AG04449 (cell line): ENCODE data around the gene NLRC4.

Experiments
- CTCF ChIA-PET: fragments of 350-600 bp; formaldehyde crosslinking; extraction: SDS; loops from one replicate; lab custom pipeline; 2021; ENCODE audit warnings: antibody characterized with exemption; lab: Yijun Ruan, JAX
- POLR2A ChIA-PET: fragments of 400-600, 350-600 bp; formaldehyde crosslinking; extraction: SDS; loops from one replicate; lab custom pipeline; 2020; ENCODE audit warnings: antibody characterized with exemption, inconsistent platforms; lab: Yijun Ruan, JAX
- DNase-seq: peaks from one replicate; pipeline ENCODE4 v3.0.0-alpha.2; 2010; ENCODE audit warnings: low read depth, low spot score
- H3K4me3 ChIP-seq: 2 replicates; pipeline ENCODE4 v1.5.1; 2011; ENCODE audit warnings: low read depth, mild to moderate bottlenecking, control low read depth, low read length
- CTCF ChIP-seq: IDR thresholded peaks from one replicate; pipeline ENCODE4 v1.5.1; 2011; ENCODE audit warnings: mild to moderate bottlenecking, moderate library complexity, low read length, control low read depth, inconsistent platforms; ENCODE audit not compliant: insufficient read depth; ENCODE audit errors: missing control alignments

NLRC4 gene

GRCh38 chr2:32237488-32237887 lies 27.2 kb downstream of the NLRC4 start:
- DNase-seq, result no peak
- ChIA-PET POLR2A (no interaction called here), CTCF (no interaction called here)
- H3K4me3 ChIP-seq, result no peak overlapping the region
- no peak for TF ChIP-seq CTCF

GRCh38 chr2:32235315-32235714 lies 29.4 kb downstream of the NLRC4 start:
- DNase-seq, result no peak
- no peak overlapping the region for H3K4me3 ChIP-seq
- CTCF ChIA-PET, result interaction anchor here (1.2 kb wide), 1 partner anchor 11 kb away, joined by 3 read pairs; no protein-coding TSS in a partner anchor
- no peak for TF ChIP-seq CTCF
- POLR2A ChIA-PET, result no interaction called here

- no peak for TF ChIP-seq CTCF
- CTCF ChIA-PET, result no interaction called here
- no peak overlapping the region for H3K4me3 ChIP-seq
- no peak for DNase-seq
- POLR2A ChIA-PET, result no interaction called here
These were observed 32.7 kb downstream of the NLRC4 start for GRCh38 chr2:32231959-32232358.

- TF ChIP-seq CTCF, result no peak
- ChIA-PET POLR2A (interaction anchor here (0.8 kb wide), 1 partner anchor 196 kb away, joined by 4 read pairs; no protein-coding TSS in a partner anchor), CTCF (interaction anchor here (1.0 to 1.1 kb wide), 2 partner anchors 9 to 29 kb away, joined by 3 to 4 read pairs; no protein-coding TSS in a partner anchor)
- DNase-seq, result no peak
- H3K4me3 ChIP-seq, result no peak overlapping the region
These were observed 35.1 kb downstream of the NLRC4 start for GRCh38 chr2:32229635-32230034.

GRCh38 chr2:32228181-32228580 lies 36.5 kb downstream of the NLRC4 start:
- TF ChIP-seq CTCF, result no peak
- no peak overlapping the region for H3K4me3 ChIP-seq
- no peak for DNase-seq
- POLR2A ChIA-PET, result no interaction called here
- CTCF ChIA-PET, result interaction anchor here (1.1 kb wide), 1 partner anchor 11 kb away, joined by 4 read pairs; no protein-coding TSS in a partner anchor

GRCh38 chr2:32227492-32227891 lies 37.2 kb downstream of the NLRC4 start:
- CTCF ChIA-PET, result no interaction called here
- POLR2A ChIA-PET, result no interaction called here
- TF ChIP-seq CTCF, result no peak
- H3K4me3 ChIP-seq, result no peak overlapping the region
- no peak for DNase-seq
